HG03442 (cell line): ENCODE measurements around the gene ABHD10.
"Not testable (repeated sequence)": the region's sequence is repeated elsewhere in the genome, so short reads cannot be mapped to it uniquely, and the experiment has no call there.

Source experiments
- ATAC-seq: cut with Tn5 transposase; IDR thresholded peaks from one replicate; pipeline ENCODE4 v1.9.1; 2021; ENCODE audit warnings: mild to moderate bottlenecking, moderate library complexity; ENCODE audit not compliant: unreplicated experiment

Gene ABHD10

GRCh38 chr3:112020674-112021085, 41.9 kb downstream of the ABHD10 start:
- ATAC-seq = no peak

- ATAC-seq = no peak
Observed at GRCh38 chr3:112027142-112027541, 48.3 kb downstream of the ABHD10 start.

GRCh38 chr3:112027826-112028225, 49.0 kb downstream of the ABHD10 start:
- no peak for ATAC-seq

- ATAC-seq = no peak
Observed at GRCh38 chr3:112030901-112031300, 52.1 kb downstream of the ABHD10 start.

GRCh38 chr3:112032098-112032731, 53.4 kb downstream of the ABHD10 start:
- ATAC-seq = no peak

- no peak for ATAC-seq
Observed at GRCh38 chr3:112034436-112034835, 55.6 kb downstream of the ABHD10 start, which contains the start of gene TMPRSS7. Gene TMPRSS7, plus strand, starts transcription at chr3:112034736. Its CDS starts 110 bp downstream, at chr3:112034846.

GRCh38 chr3:112035241-112035640, 56.4 kb downstream of the ABHD10 start:
- ATAC-seq = no peak

- not testable (repeated sequence) for ATAC-seq
Observed at GRCh38 chr3:112037194-112037593, 58.4 kb downstream of the ABHD10 start.

- ATAC-seq = peak; percentile 60
Observed at GRCh38 chr3:112038863-112039262, 60.0 kb downstream of the ABHD10 start.

GRCh38 chr3:112041321-112041720, 62.5 kb downstream of the ABHD10 start:
- ATAC-seq = no peak

- no peak for ATAC-seq
Observed at GRCh38 chr3:112042842-112043280, 64.0 kb downstream of the ABHD10 start.
